H9 (cell line): ENCODE data around the gene PIN1. TPM values are rescaled to one million over a fixed set of nuclear protein-coding genes. Genes with fewer than 3 reads are reported as not detected.

Source experiments
- DNase-seq: peaks from one replicate; pipeline ENCODE4 v3.0.0-alpha.2; 2017
- H2AFZ ChIP-seq: one replicate; pipeline ENCODE4 v1.6.1; 2013; ENCODE audit warnings: mild to moderate bottlenecking, low read length, control low read depth, moderate library complexity
- H2AK5ac ChIP-seq: 2 replicates; pipeline ENCODE4 v1.6.1; 2013; ENCODE audit warnings: low read length, control low read depth, mixed read lengths; ENCODE audit not compliant: insufficient read length
- H2BK120ac ChIP-seq: one replicate; pipeline ENCODE4 v1.6.1; 2013; ENCODE audit warnings: low read depth, mild to moderate bottlenecking, low read length, control low read depth, inconsistent platforms; ENCODE audit not compliant: poor library complexity, severe bottlenecking
- H2BK12ac ChIP-seq: 2 replicates; pipeline ENCODE4 v1.6.1; 2013; ENCODE audit warnings: low read length, control low read depth, mixed read lengths, low read depth; ENCODE audit not compliant: insufficient read length
- H2BK15ac ChIP-seq: 2 replicates; pipeline ENCODE4 v1.6.1; 2013; ENCODE audit warnings: low read depth, low read length, control low read depth
- H2BK20ac ChIP-seq: one replicate; pipeline ENCODE4 v1.6.1; 2013; ENCODE audit warnings: low read depth, mild to moderate bottlenecking, low read length, control low read depth, inconsistent platforms; ENCODE audit not compliant: poor library complexity, severe bottlenecking
- H2BK5ac ChIP-seq: 2 replicates; pipeline ENCODE4 v1.6.1; 2013; ENCODE audit warnings: low read length, control low read depth, mixed read lengths; ENCODE audit not compliant: insufficient read length
- H3K14ac ChIP-seq: 2 replicates; pipeline ENCODE4 v1.6.1; 2013; ENCODE audit warnings: low read length, control low read depth; ENCODE audit not compliant: insufficient read depth
- H3K18ac ChIP-seq: 2 replicates; pipeline ENCODE4 v1.6.1; 2013; ENCODE audit warnings: low read depth, mild to moderate bottlenecking, mixed read lengths, low read length, control low read depth; ENCODE audit not compliant: insufficient read length
- H3K23ac ChIP-seq: 2 replicates; pipeline ENCODE4 v1.6.1; 2013; ENCODE audit warnings: low read length, control low read depth, mixed read lengths, low read depth; ENCODE audit not compliant: insufficient read length
- H3K23me2 ChIP-seq: 2 replicates; pipeline ENCODE4 v1.6.1; 2013; ENCODE audit warnings: low read depth, mild to moderate bottlenecking, mixed read lengths, low read length, control low read depth; ENCODE audit not compliant: insufficient read length, poor library complexity, severe bottlenecking
- H3K27ac ChIP-seq: 2 replicates; pipeline ENCODE4 v1.5.1; 2013; ENCODE audit warnings: low read length, control low read depth, mixed read lengths, low read depth; ENCODE audit not compliant: insufficient read length
- H3K27me3 ChIP-seq: 2 replicates; pipeline ENCODE4 v1.6.1; 2013; ENCODE audit warnings: low read length, control low read depth, inconsistent platforms; ENCODE audit not compliant: insufficient read depth
- H3K4ac ChIP-seq: 2 replicates; pipeline ENCODE4 v1.6.1; 2013; ENCODE audit warnings: low read depth, mild to moderate bottlenecking, control low read depth, inconsistent platforms, low read length, moderate library complexity
- H3K4me1 ChIP-seq: 2 replicates; pipeline ENCODE4 v1.6.1; 2013; ENCODE audit warnings: low read length, control low read depth, inconsistent platforms; ENCODE audit not compliant: insufficient read depth
- H3K4me2 ChIP-seq: 2 replicates; pipeline ENCODE4 v1.6.1; 2013; ENCODE audit warnings: low read length, control low read depth, mixed read lengths; ENCODE audit not compliant: insufficient read length, insufficient read depth
- H3K56ac ChIP-seq: 2 replicates; pipeline ENCODE4 v1.6.1; 2013; ENCODE audit warnings: low read depth, mild to moderate bottlenecking, mixed read lengths, low read length, control low read depth; ENCODE audit not compliant: insufficient read length
- H3K79me1 ChIP-seq: 2 replicates; pipeline ENCODE4 v1.6.1; 2013; ENCODE audit warnings: low read depth, mild to moderate bottlenecking, moderate library complexity, low read length, control low read depth, inconsistent platforms; ENCODE audit not compliant: insufficient read depth, poor library complexity, severe bottlenecking
- H3K79me2 ChIP-seq: 2 replicates; pipeline ENCODE4 v1.6.1; 2013; ENCODE audit warnings: low read length, control low read depth, inconsistent platforms; ENCODE audit not compliant: insufficient read depth
- H3K9ac ChIP-seq: 2 replicates; pipeline ENCODE4 v1.6.1; 2013; ENCODE audit warnings: low read length, control low read depth, mixed read lengths; ENCODE audit not compliant: insufficient read length; ENCODE audit errors: extremely low read depth
- H3K9me3 ChIP-seq: one replicate; pipeline ENCODE4 v1.6.1; 2013; ENCODE audit warnings: low read depth, low read length, inconsistent platforms; ENCODE audit not compliant: control insufficient read depth
- H3T11ph ChIP-seq: one replicate; pipeline ENCODE4 v1.6.1; 2013; ENCODE audit warnings: mild to moderate bottlenecking, low read length, control low read depth, inconsistent platforms
- H4K20me1 ChIP-seq: one replicate; pipeline ENCODE4 v1.6.1; 2013; ENCODE audit not compliant: control insufficient read depth, insufficient read length, insufficient read depth
- H4K5ac ChIP-seq: 2 replicates; pipeline ENCODE4 v1.6.1; 2013; ENCODE audit warnings: low read depth, mild to moderate bottlenecking, mixed read lengths, low read length, control low read depth; ENCODE audit not compliant: insufficient read length
- H4K8ac ChIP-seq: replicated peaks from 2 replicates; pipeline ENCODE4 v1.6.1; 2013; ENCODE audit warnings: low read length, control low read depth, mixed read lengths, low read depth; ENCODE audit not compliant: insufficient read length
- H4K91ac ChIP-seq: 2 replicates; pipeline ENCODE4 v1.6.1; 2013; ENCODE audit warnings: low read depth, mild to moderate bottlenecking, moderate library complexity, mixed read lengths, low read length, control low read depth; ENCODE audit not compliant: insufficient read length
- H3K27ac Mint-ChIP-seq, 3 experiments: 2 replicates in 2 of 3; 3 replicates in 1 of 3; pipeline ENCODE4 v1.8.0; 2020 to 2021; ENCODE audit warnings: mixed read lengths in 3 of 3, mild to moderate bottlenecking in 1 of 3, moderate library complexity in 1 of 3
- H3K27me3 Mint-ChIP-seq: 2 replicates; pipeline ENCODE4 v1.8.0; 2021; ENCODE audit warnings: low read depth, mild to moderate bottlenecking, moderate library complexity, mixed read lengths
- H3K36me3 Mint-ChIP-seq, 3 experiments: 2 replicates in 2 of 3; 3 replicates in 1 of 3; pipeline ENCODE4 v1.8.0; 2020 to 2021; ENCODE audit warnings: low read depth in 3 of 3, mixed read lengths in 3 of 3; ENCODE audit not compliant: insufficient read depth in 1 of 3
- H3K4me1 Mint-ChIP-seq, 2 experiments: 2 replicates each; pipeline ENCODE4 v1.8.0; 2020; ENCODE audit warnings: mixed read lengths in 2 of 2
- H3K4me3 Mint-ChIP-seq, 2 experiments: 2 replicates in 1 of 2; 3 replicates in 1 of 2; pipeline ENCODE4 v1.8.0; 2020 to 2021; ENCODE audit warnings: mild to moderate bottlenecking in 2 of 2, mixed read lengths in 2 of 2, moderate library complexity in 1 of 2
- H3K9me3 Mint-ChIP-seq, 2 experiments: 2 replicates in 1 of 2; 3 replicates in 1 of 2; pipeline ENCODE4 v1.8.0; 2020; ENCODE audit warnings: mild to moderate bottlenecking in 2 of 2, mixed read lengths in 2 of 2, moderate library complexity in 1 of 2
- CTCF ChIP-seq: fragments of 200-600 bp; sonication (generic); conservative IDR thresholded peaks from 3 replicates; pipeline ENCODE4 v1.8.0; 2021; ENCODE audit warnings: antibody characterized with exemption, mild to moderate bottlenecking
- WGBS: extraction: QIAGEN DNeasy Blood & Tissue Kit; methylation state at CpG from one replicate; pipeline ENCODE4 v1.1.7; 2013; ENCODE audit warnings: missing lambda C conversion rate, low lambda C conversion rate, mixed read lengths; ENCODE audit not compliant: insufficient read length; ENCODE audit errors: extremely low coverage; 5-methylcytosine and 5-hydroxymethylcytosine counted together
- total RNA-seq: library from RNA; stranded (reverse); gene quantifications from 2 replicates; pipeline ENCODE4 v1.2.1, GENCODE V29; 2021

The PIN1 gene
- total RNA-seq, 1 experiment from 2014 or later: 110 TPM

GRCh38 chr19:9862938-9863337 lies 27.8 kb downstream of the PIN1 start:
- no peak overlapping the region for H2BK5ac ChIP-seq
- no peak overlapping the region for H2AK5ac ChIP-seq
- H3K36me3 Mint-ChIP-seq: peaks cover 5 to 24% (median 20%) of the 10 kb centered on the region in 3 experiments; a peak in 6 of 7 replicates
- H3K23me2 ChIP-seq: no peaks in the 10 kb centered on the region
- H3K79me2 ChIP-seq: no peaks in the 10 kb centered on the region
- no peak for DNase-seq
- H2BK120ac ChIP-seq: no peak overlapping the region
- no CpG with 5 or more reads among the region's 4 CpGs for WGBS
- no peak overlapping the region for H3K56ac ChIP-seq
- H3K18ac ChIP-seq: no peak overlapping the region
- H2AFZ ChIP-seq: no peak overlapping the region
- H4K91ac ChIP-seq: no peak overlapping the region
- H3K27me3 ChIP-seq: no peaks in the 10 kb centered on the region
- no peak overlapping the region for H2BK12ac ChIP-seq
- no peak overlapping the region for H3K4me3 Mint-ChIP-seq
- no peaks in the 10 kb centered on the region for H3K27me3 Mint-ChIP-seq
- H3K79me1 ChIP-seq: no peaks in the 10 kb centered on the region
- H4K8ac ChIP-seq: no peak overlapping the region
- H3K14ac ChIP-seq: no peak overlapping the region
- H3K9ac ChIP-seq: no peak overlapping the region
- no peaks in the 10 kb centered on the region for H3K9me3 Mint-ChIP-seq
- H4K5ac ChIP-seq: no peak overlapping the region
- H3K9me3 ChIP-seq: no peaks in the 10 kb centered on the region
- no peak for TF ChIP-seq CTCF
- H3K4me1 ChIP-seq: no peaks in the 10 kb centered on the region
- H3K4me1 Mint-ChIP-seq: peaks cover 6 to 22% of the 10 kb centered on the region in 2 experiments
- no peak overlapping the region for H3K4ac ChIP-seq
- H3K4me2 ChIP-seq: no peak overlapping the region
- H3K27ac Mint-ChIP-seq: peak overlapping the region; percentile 21 to 59 (median 55); a peak in 4 of 7 replicates
- H2BK15ac ChIP-seq: no peak overlapping the region
- H2BK20ac ChIP-seq: no peak overlapping the region
- H3K27ac ChIP-seq: no peak overlapping the region
- no peak overlapping the region for H3T11ph ChIP-seq
- no peak overlapping the region for H3K23ac ChIP-seq
- H4K20me1 ChIP-seq: no peaks in the 10 kb centered on the region
